AG09309 (cell line): ENCODE measurements around the gene OLIG2.

ENCODE experiments used
- DNase-seq: peaks from one replicate; pipeline ENCODE4 v3.0.0-alpha.2; 2010; ENCODE audit warnings: low read depth
- H3K4me3 ChIP-seq: 2 replicates; pipeline ENCODE4 v1.5.1; 2011; ENCODE audit warnings: mild to moderate bottlenecking, low read depth, low read length, moderate library complexity; ENCODE audit not compliant: control insufficient read depth
- TF ChIP-seq, protein P1 (sequence below): IDR thresholded peaks from 2 replicates; pipeline ENCODE4 v1.5.1; 2011; ENCODE audit warnings: mild to moderate bottlenecking, low read depth, low read length, inconsistent platforms; ENCODE audit not compliant: insufficient read depth, control insufficient read depth; ENCODE audit errors: missing control alignments

Gene OLIG2

DNA sequence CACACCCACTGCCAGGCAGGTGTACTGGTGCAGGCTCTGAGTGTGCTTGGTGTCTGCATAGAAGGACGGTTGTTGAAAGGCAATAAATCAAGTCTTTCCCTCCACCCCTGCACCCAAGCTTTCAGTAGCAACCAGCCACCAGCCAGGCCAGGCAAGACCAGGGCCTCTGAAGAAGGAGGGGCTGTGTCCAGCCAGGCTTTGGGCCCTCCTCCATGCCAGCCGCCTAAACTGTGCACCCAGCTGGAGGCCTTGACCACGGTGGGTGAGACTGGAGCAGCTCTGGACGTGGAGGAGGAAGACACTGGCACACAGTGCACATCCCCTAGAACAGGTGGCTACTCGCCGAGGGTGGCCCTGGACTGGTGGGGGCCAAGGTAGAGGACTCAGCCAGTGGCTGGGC lies 4.9 kb downstream of the OLIG2 start:
- no peak overlapping the region for H3K4me3 ChIP-seq
- DNase-seq: no peak
- TF ChIP-seq, protein P1, sequence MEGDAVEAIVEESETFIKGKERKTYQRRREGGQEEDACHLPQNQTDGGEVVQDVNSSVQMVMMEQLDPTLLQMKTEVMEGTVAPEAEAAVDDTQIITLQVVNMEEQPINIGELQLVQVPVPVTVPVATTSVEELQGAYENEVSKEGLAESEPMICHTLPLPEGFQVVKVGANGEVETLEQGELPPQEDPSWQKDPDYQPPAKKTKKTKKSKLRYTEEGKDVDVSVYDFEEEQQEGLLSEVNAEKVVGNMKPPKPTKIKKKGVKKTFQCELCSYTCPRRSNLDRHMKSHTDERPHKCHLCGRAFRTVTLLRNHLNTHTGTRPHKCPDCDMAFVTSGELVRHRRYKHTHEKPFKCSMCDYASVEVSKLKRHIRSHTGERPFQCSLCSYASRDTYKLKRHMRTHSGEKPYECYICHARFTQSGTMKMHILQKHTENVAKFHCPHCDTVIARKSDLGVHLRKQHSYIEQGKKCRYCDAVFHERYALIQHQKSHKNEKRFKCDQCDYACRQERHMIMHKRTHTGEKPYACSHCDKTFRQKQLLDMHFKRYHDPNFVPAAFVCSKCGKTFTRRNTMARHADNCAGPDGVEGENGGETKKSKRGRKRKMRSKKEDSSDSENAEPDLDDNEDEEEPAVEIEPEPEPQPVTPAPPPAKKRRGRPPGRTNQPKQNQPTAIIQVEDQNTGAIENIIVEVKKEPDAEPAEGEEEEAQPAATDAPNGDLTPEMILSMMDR: no peak

DNA sequence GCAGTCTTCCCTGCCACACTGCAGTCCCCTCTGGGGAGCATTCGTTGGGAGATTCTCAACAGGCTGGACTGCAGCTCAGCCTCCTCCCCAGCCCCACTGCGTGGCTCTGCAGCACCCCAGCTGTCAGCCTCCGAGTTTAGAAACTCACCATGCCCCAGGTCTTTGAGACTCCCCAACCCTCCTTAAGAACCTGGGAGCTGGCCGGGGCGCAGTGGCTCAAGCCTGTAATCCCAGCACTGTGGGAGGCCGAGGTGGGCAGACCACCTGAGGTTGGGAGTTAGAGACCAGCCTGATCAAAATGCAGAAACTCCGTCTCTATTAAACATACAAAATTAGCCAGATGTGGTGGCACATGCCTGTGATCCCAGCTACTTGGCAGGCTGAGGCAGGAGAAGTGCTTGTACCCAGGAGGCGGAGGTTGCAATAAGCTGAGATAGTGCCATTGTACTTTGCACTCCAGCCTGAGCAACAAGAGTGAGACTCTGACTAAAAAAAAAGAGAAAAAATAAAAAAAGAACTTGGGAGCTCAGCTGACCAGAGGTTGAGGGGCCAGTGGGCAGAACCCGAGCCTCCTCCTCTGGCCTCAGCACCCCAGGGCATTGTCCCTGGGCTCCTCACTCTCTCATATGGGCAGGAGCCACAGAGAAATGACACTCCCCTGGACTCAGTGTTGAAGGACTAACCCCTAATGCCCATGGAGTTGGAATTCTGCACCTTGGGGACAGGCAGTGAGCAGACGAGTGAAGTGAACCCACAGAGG lies 5.6 kb downstream of the OLIG2 start:
- DNase-seq: no peak
- H3K4me3 ChIP-seq: no peak overlapping the region
- TF ChIP-seq, protein P1: no peak

DNA sequence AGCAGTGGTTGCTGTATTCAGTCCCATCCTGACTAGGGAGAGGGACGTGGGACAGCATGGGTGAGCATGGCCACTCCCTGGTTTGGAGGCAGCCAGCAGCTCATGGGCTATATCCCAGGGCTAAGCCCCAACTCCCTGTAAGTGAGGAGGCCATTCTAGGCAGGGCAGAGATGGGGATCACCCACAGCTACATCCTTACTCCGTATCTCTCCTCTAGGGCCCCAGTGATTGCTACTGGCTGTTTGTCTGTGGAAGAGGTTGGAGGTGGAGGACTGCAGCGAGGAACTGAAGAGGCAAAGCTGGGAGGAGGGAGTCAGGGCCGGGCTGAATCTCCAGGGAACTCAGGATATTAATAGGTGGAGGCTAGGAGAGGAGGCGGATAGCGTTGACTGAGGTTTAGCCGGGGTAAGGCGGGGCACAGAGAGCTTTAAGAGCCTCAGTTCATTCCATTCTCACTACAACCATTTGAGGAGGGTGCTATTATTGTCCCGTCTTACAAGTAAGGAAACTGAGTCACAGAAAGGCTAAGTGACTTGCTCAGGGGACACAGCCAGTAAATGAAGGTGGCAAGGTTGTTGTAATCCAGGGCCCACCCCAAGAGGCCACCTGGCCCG lies 6.8 kb downstream of the OLIG2 start:
- no peak overlapping the region for H3K4me3 ChIP-seq
- TF ChIP-seq, protein P1: no peak
- no peak for DNase-seq

DNA sequence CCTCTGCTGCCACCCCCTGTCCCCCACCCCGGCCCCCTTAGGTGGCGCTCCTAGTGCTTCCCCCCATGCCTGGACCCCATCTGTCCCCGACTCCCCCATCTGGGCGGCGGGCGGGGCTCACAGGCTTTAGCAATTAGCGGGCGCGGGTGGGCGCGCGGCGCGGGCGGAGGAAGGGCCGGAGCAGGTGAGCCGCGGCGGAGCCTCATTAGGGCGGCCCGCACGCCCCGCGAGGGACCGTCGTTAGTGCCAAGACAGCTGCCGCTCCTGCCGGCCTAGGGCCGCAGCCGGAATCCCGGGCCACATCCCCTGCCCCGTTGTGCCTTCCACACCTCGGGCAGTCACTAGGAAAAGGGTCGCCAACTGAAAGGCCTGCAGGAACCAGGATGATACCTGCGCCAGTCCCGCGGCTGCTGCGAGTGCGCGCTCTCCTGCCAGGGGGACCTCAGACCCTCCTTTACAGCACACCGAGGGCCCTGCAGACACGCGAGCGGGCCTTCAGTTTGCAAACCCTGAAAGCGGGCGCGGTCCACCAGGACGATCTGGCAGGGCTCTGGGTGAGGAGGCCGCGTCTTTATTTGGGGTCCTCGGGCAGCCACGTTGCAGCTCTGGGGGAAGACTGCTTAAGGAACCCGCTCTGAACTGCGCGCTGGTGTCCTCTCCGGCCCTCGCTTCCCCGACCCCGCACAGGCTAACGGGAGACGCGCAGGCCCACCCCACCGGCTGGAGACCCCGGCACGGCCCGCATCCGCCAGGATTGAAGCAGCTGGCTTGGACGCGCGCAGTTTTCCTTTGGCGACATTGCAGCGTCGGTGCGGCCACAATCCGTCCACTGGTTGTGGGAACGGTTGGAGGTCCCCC lies 7.6 kb downstream of the OLIG2 start:
- no peak overlapping the region for H3K4me3 ChIP-seq
- DNase-seq: no peak
- TF ChIP-seq, protein P1: no peak

DNA sequence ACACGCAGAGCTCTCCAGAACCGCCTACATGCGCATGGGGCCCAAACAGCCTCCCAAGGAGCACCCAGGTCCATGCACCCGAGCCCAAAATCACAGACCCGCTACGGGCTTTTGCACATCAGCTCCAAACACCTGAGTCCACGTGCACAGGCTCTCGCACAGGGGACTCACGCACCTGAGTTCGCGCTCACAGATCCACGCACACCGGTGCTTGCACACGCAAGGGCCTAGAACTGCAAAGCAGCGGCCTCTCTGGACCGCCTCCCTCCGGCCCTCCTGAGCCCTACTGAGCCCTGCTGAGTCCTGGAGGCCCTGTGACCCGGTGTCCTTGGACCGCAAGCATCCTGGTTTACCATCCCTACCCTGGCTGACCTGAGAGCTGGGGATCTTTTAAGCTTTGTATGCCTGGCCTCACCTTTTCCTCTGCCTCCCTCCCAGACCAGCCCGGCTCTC lies 8.3 kb downstream of the OLIG2 start:
- no peak for DNase-seq
- no peak overlapping the region for H3K4me3 ChIP-seq
- TF ChIP-seq, protein P1: no peak

DNA sequence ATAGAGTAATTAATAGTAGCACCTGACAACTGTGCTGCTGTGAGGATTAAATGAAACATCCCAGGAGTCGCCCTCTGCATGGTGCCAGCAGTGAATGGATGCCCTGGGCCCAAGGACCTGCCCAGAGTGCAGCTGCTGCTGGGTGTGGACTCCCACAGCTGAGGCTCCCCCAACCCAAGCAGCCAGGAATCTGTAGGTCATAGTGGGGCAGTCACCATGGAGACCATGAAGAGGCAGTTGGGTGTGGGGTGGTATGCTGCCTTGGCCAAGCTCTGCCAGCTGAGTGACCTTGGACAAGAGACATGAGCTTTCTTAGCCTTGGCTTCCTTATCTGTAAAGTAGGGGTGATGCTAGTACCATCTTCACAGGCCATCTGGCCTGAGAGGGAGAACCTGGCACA lies 9.4 kb downstream of the OLIG2 start:
- TF ChIP-seq, protein P1: no peak

More for the DNA sequence above, 9.4 kb downstream of the OLIG2 start:
- H3K4me3 ChIP-seq: no peak overlapping the region
- DNase-seq: no peak
